ENCODE results near the gene MIER2.

The MIER2 gene

GRCh38 chr19:390386-391206 lies 46.0 kb upstream of the MIER2 start:
- Histone ChIP-seq H2AK5ac (ENCODE audit: low read length) (no peak overlapping the region), H2BK120ac (ENCODE audit: low read depth, low read length) (no peak overlapping the region), H3K4me2 (ENCODE audit: low read length) (no peak overlapping the region), H3K79me2 (ENCODE audit: control insufficient read depth, insufficient read depth, low read length) (no peaks in the 10 kb centered on the region), H3K27ac (ENCODE audit: low read depth, low read length) (no peak overlapping the region), H3K4me1 (ENCODE audit: control insufficient read depth, low read depth, low read length) (no peaks in the 10 kb centered on the region), H4K5ac (ENCODE audit: low read length) (no peak overlapping the region), H3K18ac (ENCODE audit: low read length) (no peak overlapping the region), H2BK15ac (replicated peaks; ENCODE audit: low read depth) (no peak overlapping the region), H3K23ac (ENCODE audit: low read length) (no peak overlapping the region), H2BK5ac (ENCODE audit: low read length) (no peak overlapping the region), H3K36me3 (ENCODE audit: control insufficient read depth, insufficient read depth, low read length) (no peaks in the 10 kb centered on the region), H3K79me1 (ENCODE audit: low read length) (no peaks in the 10 kb centered on the region), H4K8ac (ENCODE audit: low read depth, low read length) (no peak overlapping the region), H3K27me3 (ENCODE audit: insufficient read depth, low read length, poor library complexity) (no peaks in the 10 kb centered on the region), H3K4me3 (ENCODE audit: low read length) (no peak overlapping the region), H3K4ac (ENCODE audit: low read depth, low read length) (no peak overlapping the region), H3K56ac (ENCODE audit: low read length) (no peak overlapping the region), H3K9ac (ENCODE audit: low read length) (no peak overlapping the region)
- no CpG with 5 or more reads among the region's 30 CpGs for WGBS (ENCODE audit: extremely low coverage, insufficient coverage, low lambda C conversion rate)
- no peak for DNase-seq

DNA sequence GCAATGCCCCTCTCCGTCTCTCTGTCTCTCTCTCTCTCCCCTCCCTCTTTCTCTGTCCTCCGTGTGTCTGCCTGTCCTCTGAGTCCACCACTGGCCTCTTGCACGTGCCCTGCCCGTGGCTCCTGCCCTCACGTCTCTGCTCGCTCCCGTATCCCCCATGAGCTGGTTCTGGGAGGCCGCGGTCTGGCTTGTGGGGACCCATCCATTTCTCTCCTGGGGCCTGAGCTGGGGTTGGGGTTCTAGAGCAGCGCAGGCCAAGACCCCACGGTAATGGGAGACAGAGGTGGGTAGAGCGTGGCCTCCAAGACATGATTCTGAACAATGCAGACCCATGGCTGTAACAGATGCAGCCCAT lies 45.3 kb upstream of the MIER2 start:
- WGBS (ENCODE audit: extremely low coverage, insufficient coverage, low lambda C conversion rate) = no CpG with 5 or more reads among the region's 12 CpGs
- no peaks in the 10 kb centered on the region for H3K27me3 ChIP-seq (ENCODE audit: insufficient read depth, low read length, poor library complexity)
- no peak for DNase-seq

DNA sequence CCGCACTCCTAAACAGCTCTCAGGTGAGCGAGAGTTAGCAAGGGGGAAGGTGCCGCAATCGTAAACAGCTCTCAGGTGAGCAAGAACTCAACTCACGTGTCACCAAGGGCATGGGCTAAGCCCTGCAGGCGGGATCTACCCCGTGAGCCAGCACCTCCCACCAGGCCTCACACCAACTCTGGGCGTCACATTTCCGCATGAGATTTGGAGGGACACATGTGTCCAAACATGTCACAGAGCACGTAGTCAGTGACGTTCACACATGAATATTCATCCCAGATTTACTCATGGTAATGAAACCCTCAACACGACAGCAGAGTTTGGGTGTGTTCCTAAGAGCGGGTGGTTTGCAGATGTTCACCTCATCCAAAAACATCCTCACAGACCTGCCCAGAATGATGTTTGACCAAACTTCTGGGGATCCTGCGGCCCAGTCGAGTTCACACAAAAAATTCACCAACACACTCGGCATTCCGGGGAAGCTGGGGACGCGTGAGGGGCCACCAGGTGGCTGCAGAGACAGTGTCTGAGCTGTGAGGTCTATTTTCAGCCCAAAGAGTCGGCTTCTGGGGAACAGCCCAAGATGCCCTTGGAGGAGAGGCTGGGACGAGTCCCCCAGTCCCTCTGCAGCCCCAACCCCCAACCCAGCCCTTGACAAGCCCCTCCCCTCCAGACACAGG lies 44.8 kb upstream of the MIER2 start:
- Histone ChIP-seq H3K27me3 (ENCODE audit: insufficient read depth, low read length, poor library complexity) (no peaks in the 10 kb centered on the region), H3K4ac (ENCODE audit: low read depth, low read length) (no peak overlapping the region), H3K79me1 (ENCODE audit: low read length) (no peaks in the 10 kb centered on the region), H3K23ac (ENCODE audit: low read length) (no peak overlapping the region), H4K8ac (ENCODE audit: low read depth, low read length) (no peak overlapping the region), H3K4me1 (ENCODE audit: control insufficient read depth, low read depth, low read length) (no peaks in the 10 kb centered on the region), H3K4me3 (ENCODE audit: low read length) (no peak overlapping the region), H3K79me2 (ENCODE audit: control insufficient read depth, insufficient read depth, low read length) (no peaks in the 10 kb centered on the region), H3K27ac (ENCODE audit: low read depth, low read length) (no peak overlapping the region), H2BK5ac (ENCODE audit: low read length) (no peak overlapping the region), H2AK5ac (ENCODE audit: low read length) (no peak overlapping the region), H3K4me2 (ENCODE audit: low read length) (no peak overlapping the region), H4K5ac (ENCODE audit: low read length) (no peak overlapping the region), H3K9ac (ENCODE audit: low read length) (no peak overlapping the region), H3K36me3 (ENCODE audit: control insufficient read depth, insufficient read depth, low read length) (no peaks in the 10 kb centered on the region), H3K18ac (ENCODE audit: low read length) (no peak overlapping the region), H2BK15ac (replicated peaks; ENCODE audit: low read depth) (no peak overlapping the region), H2BK120ac (ENCODE audit: low read depth, low read length) (no peak overlapping the region), H3K56ac (ENCODE audit: low read length) (no peak overlapping the region)
- no CpG with 5 or more reads among the region's 21 CpGs for WGBS (ENCODE audit: extremely low coverage, insufficient coverage, low lambda C conversion rate)
- DNase-seq = no peak

More for the DNA sequence above, 45.3 kb upstream of the MIER2 start:
- Histone ChIP-seq H3K56ac (ENCODE audit: low read length) (no peak overlapping the region), H3K9ac (ENCODE audit: low read length) (no peak overlapping the region), H2BK120ac (ENCODE audit: low read depth, low read length) (no peak overlapping the region), H3K27ac (ENCODE audit: low read depth, low read length) (no peak overlapping the region), H3K4me3 (ENCODE audit: low read length) (no peak overlapping the region), H4K8ac (ENCODE audit: low read depth, low read length) (no peak overlapping the region), H3K18ac (ENCODE audit: low read length) (no peak overlapping the region), H2BK5ac (ENCODE audit: low read length) (no peak overlapping the region), H3K23ac (ENCODE audit: low read length) (no peak overlapping the region), H3K79me1 (ENCODE audit: low read length) (no peaks in the 10 kb centered on the region), H3K4ac (ENCODE audit: low read depth, low read length) (no peak overlapping the region), H2BK15ac (replicated peaks; ENCODE audit: low read depth) (no peak overlapping the region), H4K5ac (ENCODE audit: low read length) (no peak overlapping the region), H3K79me2 (ENCODE audit: control insufficient read depth, insufficient read depth, low read length) (no peaks in the 10 kb centered on the region), H3K36me3 (ENCODE audit: control insufficient read depth, insufficient read depth, low read length) (no peaks in the 10 kb centered on the region), H3K4me1 (ENCODE audit: control insufficient read depth, low read depth, low read length) (no peaks in the 10 kb centered on the region), H3K4me2 (ENCODE audit: low read length) (no peak overlapping the region), H2AK5ac (ENCODE audit: low read length) (no peak overlapping the region)

- no peak overlapping the region for H3K9ac ChIP-seq (ENCODE audit: low read length)
- no peak overlapping the region for H3K27ac ChIP-seq (ENCODE audit: low read depth, low read length)
- H3K4me1 ChIP-seq (ENCODE audit: control insufficient read depth, low read depth, low read length) = no peaks in the 10 kb centered on the region
- no peak overlapping the region for H4K8ac ChIP-seq (ENCODE audit: low read depth, low read length)
- no peaks in the 10 kb centered on the region for H3K79me2 ChIP-seq (ENCODE audit: control insufficient read depth, insufficient read depth, low read length)
- H3K4me3 ChIP-seq (ENCODE audit: low read length) = no peak overlapping the region
- no peak overlapping the region for H3K23ac ChIP-seq (ENCODE audit: low read length)
- no peak overlapping the region for H2BK120ac ChIP-seq (ENCODE audit: low read depth, low read length)
- H2AK5ac ChIP-seq (ENCODE audit: low read length) = no peak overlapping the region
- no peaks in the 10 kb centered on the region for H3K36me3 ChIP-seq (ENCODE audit: control insufficient read depth, insufficient read depth, low read length)
- H4K5ac ChIP-seq (ENCODE audit: low read length) = no peak overlapping the region
- no peaks in the 10 kb centered on the region for H3K27me3 ChIP-seq (ENCODE audit: insufficient read depth, low read length, poor library complexity)
- H3K18ac ChIP-seq (ENCODE audit: low read length) = no peak overlapping the region
- H2BK5ac ChIP-seq (ENCODE audit: low read length) = no peak overlapping the region
- no peak overlapping the region for H3K4ac ChIP-seq (ENCODE audit: low read depth, low read length)
- DNase-seq = no peak
- no peaks in the 10 kb centered on the region for H3K79me1 ChIP-seq (ENCODE audit: low read length)
- H2BK15ac ChIP-seq (replicated peaks; ENCODE audit: low read depth) = no peak overlapping the region
- WGBS (ENCODE audit: extremely low coverage, insufficient coverage, low lambda C conversion rate) = no CpG with 5 or more reads among the region's 17 CpGs
- no peak overlapping the region for H3K56ac ChIP-seq (ENCODE audit: low read length)
- H3K4me2 ChIP-seq (ENCODE audit: low read length) = no peak overlapping the region
Observed at GRCh38 chr19:388691-389090, 44.1 kb upstream of the MIER2 start.

GRCh38 chr19:387777-388176 lies 43.2 kb upstream of the MIER2 start:
- Histone ChIP-seq H3K27me3 (ENCODE audit: insufficient read depth, low read length, poor library complexity) (no peaks in the 10 kb centered on the region), H3K27ac (ENCODE audit: low read depth, low read length) (no peak overlapping the region), H4K5ac (ENCODE audit: low read length) (no peak overlapping the region), H2BK5ac (ENCODE audit: low read length) (no peak overlapping the region), H3K23ac (ENCODE audit: low read length) (no peak overlapping the region), H3K18ac (ENCODE audit: low read length) (no peak overlapping the region), H3K36me3 (ENCODE audit: control insufficient read depth, insufficient read depth, low read length) (no peaks in the 10 kb centered on the region), H3K4me1 (ENCODE audit: control insufficient read depth, low read depth, low read length) (no peaks in the 10 kb centered on the region), H2BK120ac (ENCODE audit: low read depth, low read length) (no peak overlapping the region), H3K4me3 (ENCODE audit: low read length) (no peak overlapping the region), H2AK5ac (ENCODE audit: low read length) (no peak overlapping the region), H3K9ac (ENCODE audit: low read length) (no peak overlapping the region), H3K4ac (ENCODE audit: low read depth, low read length) (no peak overlapping the region), H3K56ac (ENCODE audit: low read length) (no peak overlapping the region), H3K4me2 (ENCODE audit: low read length) (no peak overlapping the region), H4K8ac (ENCODE audit: low read depth, low read length) (no peak overlapping the region), H2BK15ac (replicated peaks; ENCODE audit: low read depth) (no peak overlapping the region), H3K79me2 (ENCODE audit: control insufficient read depth, insufficient read depth, low read length) (no peaks in the 10 kb centered on the region), H3K79me1 (ENCODE audit: low read length) (no peaks in the 10 kb centered on the region)
- WGBS (ENCODE audit: extremely low coverage, insufficient coverage, low lambda C conversion rate) = no CpG with 5 or more reads among the region's 21 CpGs
- DNase-seq = no peak

All from mesendoderm (in vitro differentiated cells).